Measurements from ENCODE around the gene LGALS9C.
"Not testable (repeated sequence)": the region's sequence is repeated elsewhere in the genome, so short reads cannot be mapped to it uniquely, and the experiment has no call there.

Gene LGALS9C

GRCh38 chr17:18542234-18542633, 65.6 kb downstream of the LGALS9C start:
- not testable (repeated sequence) for DNase-seq

DNA sequence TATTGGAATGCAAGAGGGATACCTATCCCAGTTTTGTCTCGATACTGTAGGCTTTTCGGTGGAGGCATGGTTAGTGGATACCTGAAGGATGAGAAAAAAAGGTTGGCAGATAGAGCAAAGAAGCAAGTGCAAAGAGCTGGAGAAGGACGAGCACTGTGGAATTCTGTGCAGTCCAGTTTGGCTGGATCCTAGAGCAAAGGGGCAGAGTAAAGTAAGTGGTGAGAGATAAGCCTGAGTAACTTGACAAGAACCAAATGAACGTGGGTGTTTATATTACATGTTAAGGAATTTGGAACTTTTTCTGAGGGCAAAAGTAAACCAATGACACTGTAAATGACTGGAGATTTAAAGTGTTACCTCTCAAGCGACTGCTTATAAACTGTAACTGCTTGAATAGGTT, 66.3 kb downstream of the LGALS9C start:
- DNase-seq: not testable (repeated sequence)

Data from bone marrow (tissue), 2 donors.